ENCODE data around the gene TBL1X. TPM values are rescaled to one million over a fixed set of nuclear protein-coding genes. Genes with fewer than 3 reads are reported as not detected.

Gene TBL1X
- total and polyA plus RNA-seq, 2 donors (not counting 3 experiments of a cell fraction or from before 2014, with no cell fraction given), result 8.7 to 25.3 TPM

GRCh38 chrX:9595174-9595573 lies 130.3 kb downstream of the TBL1X start:
- Histone ChIP-seq H3K4me3 (replicated peaks in 1 of 3; ENCODE audit: insufficient read depth in 1 of 3, low read depth in 1 of 3, low read length in 3 of 3) (no peak overlapping the region), H2AFZ (ENCODE audit: low read depth, low read length) (no peak overlapping the region), H3K27me3 (ENCODE audit: control insufficient read depth in 2 of 2, insufficient read depth in 2 of 2, low read length in 2 of 2) (no peaks in the 10 kb centered on the region), H3K36me3 (ENCODE audit: control insufficient read depth in 2 of 2, extremely low read depth in 1 of 2, insufficient read depth in 2 of 2, low read length in 2 of 2) (no peaks in the 10 kb centered on the region), H3K9ac (replicated peaks; ENCODE audit: extremely low read depth, insufficient read depth, low read length) (no peak overlapping the region), H3K79me2 (ENCODE audit: control insufficient read depth, insufficient read depth, low read length) (no peaks in the 10 kb centered on the region), H3K9me3 (replicated peaks; ENCODE audit: control insufficient read depth, insufficient read depth, low read length) (no peaks in the 10 kb centered on the region), H3K4me2 (ENCODE audit: insufficient read depth, low read length) (no peak overlapping the region), H4K20me1 (replicated peaks; ENCODE audit: control insufficient read depth, extremely low read depth, insufficient read depth, low read length) (no peaks in the 10 kb centered on the region), H3K27ac (ENCODE audit: insufficient read depth, low read depth, low read length) (no peak overlapping the region), H3K4me1 (ENCODE audit: control insufficient read depth, extremely low read depth, insufficient read depth, low read length) (no peaks in the 10 kb centered on the region), H3K9me1 (replicated peaks; ENCODE audit: control insufficient read depth, extremely low read depth, insufficient read depth, low read length) (no peaks in the 10 kb centered on the region)
- intact Hi-C loops (cut with micrococcal nuclease), result no loop called here
- POLR2A ChIA-PET, result no interaction called here
- DNase-seq (ENCODE audit: low read depth, low spot score) (no peak), FAIRE-seq (no peak)
- no peak for TF ChIP-seq POLR2A (IDR thresholded peaks at IDR 0.05; ENCODE audit: low read depth, low read length)
- TF ChIP-seq JUN (IDR thresholded peaks at IDR 0.05; ENCODE audit: borderline replicate concordance, insufficient read depth, insufficient read length, low read depth), result no peak
- TF ChIP-seq MAX (IDR thresholded peaks at IDR 0.05; ENCODE audit: insufficient read depth, insufficient read length), result no peak
- TF ChIP-seq GATA2 (IDR thresholded peaks at IDR 0.05; ENCODE audit: insufficient read depth, insufficient read length, low read depth, low read length), result no peak
- TF ChIP-seq CTCF (IDR thresholded peaks at IDR 0.05; ENCODE audit: extremely low read depth in 1 of 2, insufficient read depth in 1 of 2, low read depth in 1 of 2, low read length in 2 of 2), result no peak
- no peak for TF ChIP-seq EZH2 (IDR thresholded peaks at IDR 0.05; ENCODE audit: borderline replicate concordance, low read depth, low read length, severe bottlenecking)
- no peak for TF ChIP-seq POLR2AphosphoS5 (IDR thresholded peaks at IDR 0.05; ENCODE audit: insufficient read depth, low read depth, low read length)
- TF ChIP-seq FOS (IDR thresholded peaks at IDR 0.05; ENCODE audit: borderline replicate concordance, insufficient read depth, low read length), result no peak
- TF ChIP-seq MYC (IDR thresholded peaks at IDR 0.05; ENCODE audit: low read depth, low read length), result no peak
- CTCF ChIA-PET, result interaction anchor here (0.8 kb wide), 1 partner anchor 598 kb away, joined by 3 read pairs; no protein-coding TSS in a partner anchor
- BruUV-seq (replicated peaks), result no TSS peak
- dilution Hi-C loops (cut with MboI; ENCODE audit: extremely low pct_ligation_motif_present, low sequenced_read_pairs), result no loop called here

Data from endothelial cell of umbilical vein (primary cell).